ENCODE measurements around the gene SHCBP1.
"Not testable (repeated sequence)": the region's sequence is repeated elsewhere in the genome, so short reads cannot be mapped to it uniquely, and the experiment has no call there.

Gene SHCBP1

GRCh38 chr16:46621006-46621933 is at the start of gene SHCBP1:
Gene SHCBP1, minus strand, starts transcription at chr16:46621379. Its CDS starts 20 bp downstream, at chr16:46621359.
- Mint-ChIP-seq H3K27ac (peak within 1 kb of the TSS; percentile 99), H3K27me3 (no peaks in the 10 kb centered on the region)

GRCh38 chr16:46662123-46662522 is 40.9 kb upstream of the SHCBP1 start:
- H3K4me3 Mint-ChIP-seq = no peak overlapping the region

More at GRCh38 chr16:46621006-46621933, at the start of gene SHCBP1:
- ATAC-seq (replicated peaks) (peak; percentile 92), DNase-seq (peak; percentile 77)
- Mint-ChIP-seq H3K4me3 (peak within 1 kb of the TSS; percentile 87 to 97), H3K36me3 (peaks cover 4 to 6% of the 10 kb centered on the region in 2 donors), H3K4me1 (peaks cover 9 to 28% of the 10 kb centered on the region in 2 donors), H3K9me3 (no peaks in the 10 kb centered on the region)

GRCh38 chr16:46658925-46659324 is 37.7 kb upstream of the SHCBP1 start:
- peak; percentile 77 for DNase-seq
- peak; percentile 99 for ATAC-seq (replicated peaks)
- peaks cover 11 to 28% of the 10 kb centered on the region in 2 donors for H3K4me1 Mint-ChIP-seq
- no peaks in the 10 kb centered on the region for H3K27me3 Mint-ChIP-seq
- peak overlapping the region; percentile 7 to 17 for H3K4me3 Mint-ChIP-seq
- H3K36me3 Mint-ChIP-seq = peaks cover 38 to 72% of the 10 kb centered on the region in 2 donors
- H3K27ac Mint-ChIP-seq = peak overlapping the region; percentile 63
- H3K9me3 Mint-ChIP-seq = no peaks in the 10 kb centered on the region

More at GRCh38 chr16:46662123-46662522, 40.9 kb upstream of the SHCBP1 start:
- Mint-ChIP-seq H3K27ac (no peak overlapping the region), H3K9me3 (no peaks in the 10 kb centered on the region), H3K4me1 (peaks cover 11 to 28% of the 10 kb centered on the region in 2 donors), H3K36me3 (peaks cover 37 to 60% of the 10 kb centered on the region in 2 donors), H3K27me3 (no peaks in the 10 kb centered on the region)
- DNase-seq = no peak
- no peak for ATAC-seq (replicated peaks)

GRCh38 chr16:46651305-46651704 is 30.1 kb upstream of the SHCBP1 start:
- H3K9me3 Mint-ChIP-seq = no peaks in the 10 kb centered on the region
- H3K36me3 Mint-ChIP-seq = peaks cover 29 to 50% of the 10 kb centered on the region in 2 donors
- no peak for DNase-seq
- H3K4me1 Mint-ChIP-seq = no peaks in the 10 kb centered on the region
- ATAC-seq (replicated peaks) = no peak
- H3K27me3 Mint-ChIP-seq = no peaks in the 10 kb centered on the region
- H3K4me3 Mint-ChIP-seq = no peak overlapping the region
- H3K27ac Mint-ChIP-seq = peak overlapping the region; percentile 25

GRCh38 chr16:46650254-46650623 is 29.1 kb upstream of the SHCBP1 start:
- no peak overlapping the region for H3K4me3 Mint-ChIP-seq
- no peak for ATAC-seq (replicated peaks)
- H3K27me3 Mint-ChIP-seq = no peaks in the 10 kb centered on the region
- no peaks in the 10 kb centered on the region for H3K4me1 Mint-ChIP-seq
- DNase-seq = no peak
- peaks cover 0 to 5% of the 10 kb centered on the region in 2 donors for H3K9me3 Mint-ChIP-seq
- peaks cover 31 to 48% of the 10 kb centered on the region in 2 donors for H3K36me3 Mint-ChIP-seq
- H3K27ac Mint-ChIP-seq = no peak overlapping the region

- no peak overlapping the region for H3K4me3 Mint-ChIP-seq
- no peak for DNase-seq
- no peak overlapping the region for H3K27ac Mint-ChIP-seq
- no peak for ATAC-seq (replicated peaks)
- no peaks in the 10 kb centered on the region for H3K27me3 Mint-ChIP-seq
- H3K4me1 Mint-ChIP-seq = no peaks in the 10 kb centered on the region
- peaks cover 5 to 8% of the 10 kb centered on the region in 2 donors for H3K9me3 Mint-ChIP-seq
- H3K36me3 Mint-ChIP-seq = peaks cover 32 to 48% of the 10 kb centered on the region in 2 donors
Measured at GRCh38 chr16:46649588-46650253, 28.5 kb upstream of the SHCBP1 start.

GRCh38 chr16:46648656-46649055 is 27.5 kb upstream of the SHCBP1 start:
- Mint-ChIP-seq H3K9me3 (peaks cover 13 to 14% of the 10 kb centered on the region in 2 donors), H3K4me1 (no peaks in the 10 kb centered on the region), H3K36me3 (peaks cover 39 to 57% of the 10 kb centered on the region in 2 donors), H3K27ac (no peak overlapping the region), H3K27me3 (no peaks in the 10 kb centered on the region), H3K4me3 (no peak overlapping the region)
- DNase-seq (no peak), ATAC-seq (replicated peaks) (no peak)

GRCh38 chr16:46638947-46639925 is 18.1 kb upstream of the SHCBP1 start:
- no peaks in the 10 kb centered on the region for H3K4me1 Mint-ChIP-seq
- H3K4me3 Mint-ChIP-seq = no peak overlapping the region
- H3K27ac Mint-ChIP-seq = no peak overlapping the region
- H3K27me3 Mint-ChIP-seq = no peaks in the 10 kb centered on the region
- peaks cover 28 to 41% of the 10 kb centered on the region in 2 donors for H3K36me3 Mint-ChIP-seq
- no peak for ATAC-seq (replicated peaks)
- peaks cover 8 to 11% of the 10 kb centered on the region in 2 donors for H3K9me3 Mint-ChIP-seq
- no peak for DNase-seq

GRCh38 chr16:46632778-46633733 is 11.9 kb upstream of the SHCBP1 start:
- DNase-seq (no peak), ATAC-seq (replicated peaks) (no peak)
- H3K27me3 Mint-ChIP-seq = no peaks in the 10 kb centered on the region
- no peak overlapping the region for H3K27ac Mint-ChIP-seq
- H3K4me1 Mint-ChIP-seq = peaks cover 0 to 8% of the 10 kb centered on the region in 2 donors
- peaks cover 0 to 9% of the 10 kb centered on the region in 2 donors for H3K36me3 Mint-ChIP-seq
- no peak overlapping the region for H3K4me3 Mint-ChIP-seq
- no peaks in the 10 kb centered on the region for H3K9me3 Mint-ChIP-seq

- Mint-ChIP-seq H3K36me3 (peaks cover 0 to 3% of the 10 kb centered on the region in 2 donors), H3K4me1 (peaks cover 0 to 8% of the 10 kb centered on the region in 2 donors), H3K27ac (no peak overlapping the region), H3K4me3 (no peak overlapping the region), H3K9me3 (no peaks in the 10 kb centered on the region), H3K27me3 (no peaks in the 10 kb centered on the region)
- ATAC-seq (replicated peaks) (no peak), DNase-seq (no peak)
Measured at GRCh38 chr16:46629331-46630219, 8.4 kb upstream of the SHCBP1 start.

- ATAC-seq (replicated peaks) = no peak
- peaks cover 0 to 8% of the 10 kb centered on the region in 2 donors for H3K4me1 Mint-ChIP-seq
- H3K9me3 Mint-ChIP-seq = no peaks in the 10 kb centered on the region
- H3K36me3 Mint-ChIP-seq = peaks cover 0 to 3% of the 10 kb centered on the region in 2 donors
- H3K4me3 Mint-ChIP-seq = no peak overlapping the region
- H3K27ac Mint-ChIP-seq = no peak overlapping the region
- DNase-seq = no peak
- no peaks in the 10 kb centered on the region for H3K27me3 Mint-ChIP-seq
Measured at GRCh38 chr16:46627746-46628145, 6.6 kb upstream of the SHCBP1 start.

- H3K9me3 Mint-ChIP-seq; DNase-seq; ATAC-seq (replicated peaks); H3K27ac Mint-ChIP-seq; H3K4me3 Mint-ChIP-seq; H3K27me3 Mint-ChIP-seq; H3K36me3 Mint-ChIP-seq: not testable (repeated sequence)
- H3K4me1 Mint-ChIP-seq = peaks cover 2 to 18% of the 10 kb centered on the region in 2 donors
Measured at GRCh38 chr16:46626681-46627080, 5.5 kb upstream of the SHCBP1 start.

All from stimulated activated naive B cell treated with anti-CD40 and anti-IgM and Interleukin-4, amounts not matched to agents 10 μg/mL and 1 μg/mL and 100 μg/mL, for 72 hours (primary cell).